Measurements from ENCODE around the gene FCGBP. TPM values are rescaled to one million over a fixed set of nuclear protein-coding genes. Genes with fewer than 3 reads are reported as not detected.

Gene FCGBP
- total RNA-seq, 1 donor from 2014 or later: 10.0 TPM

DNA sequence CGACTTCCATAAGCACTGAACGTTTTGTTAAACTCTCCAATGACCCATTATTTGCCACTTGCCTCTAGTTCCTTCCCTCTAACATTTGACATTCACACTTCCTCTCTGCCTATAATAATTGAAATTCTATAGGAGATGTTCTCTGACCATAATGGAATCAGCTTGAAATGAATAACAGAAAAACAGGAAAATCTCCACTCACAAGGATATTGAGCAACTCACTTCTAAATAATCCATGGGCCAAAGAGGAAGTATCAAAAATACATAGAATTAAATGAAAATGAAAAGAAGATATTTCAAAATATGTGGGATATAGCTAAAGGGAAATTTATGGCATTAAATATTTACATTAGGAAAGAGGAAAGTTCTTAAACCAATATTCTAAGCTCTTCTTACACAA is 3.4 kb upstream of the FCGBP start:
- TF ChIP-seq, protein P1, sequence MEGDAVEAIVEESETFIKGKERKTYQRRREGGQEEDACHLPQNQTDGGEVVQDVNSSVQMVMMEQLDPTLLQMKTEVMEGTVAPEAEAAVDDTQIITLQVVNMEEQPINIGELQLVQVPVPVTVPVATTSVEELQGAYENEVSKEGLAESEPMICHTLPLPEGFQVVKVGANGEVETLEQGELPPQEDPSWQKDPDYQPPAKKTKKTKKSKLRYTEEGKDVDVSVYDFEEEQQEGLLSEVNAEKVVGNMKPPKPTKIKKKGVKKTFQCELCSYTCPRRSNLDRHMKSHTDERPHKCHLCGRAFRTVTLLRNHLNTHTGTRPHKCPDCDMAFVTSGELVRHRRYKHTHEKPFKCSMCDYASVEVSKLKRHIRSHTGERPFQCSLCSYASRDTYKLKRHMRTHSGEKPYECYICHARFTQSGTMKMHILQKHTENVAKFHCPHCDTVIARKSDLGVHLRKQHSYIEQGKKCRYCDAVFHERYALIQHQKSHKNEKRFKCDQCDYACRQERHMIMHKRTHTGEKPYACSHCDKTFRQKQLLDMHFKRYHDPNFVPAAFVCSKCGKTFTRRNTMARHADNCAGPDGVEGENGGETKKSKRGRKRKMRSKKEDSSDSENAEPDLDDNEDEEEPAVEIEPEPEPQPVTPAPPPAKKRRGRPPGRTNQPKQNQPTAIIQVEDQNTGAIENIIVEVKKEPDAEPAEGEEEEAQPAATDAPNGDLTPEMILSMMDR (conservative IDR thresholded peaks at IDR 0.05): no peak
- H3K27me3 Mint-ChIP-seq: no peaks in the 10 kb centered on the region
- peaks cover 14% of the 10 kb centered on the region for H3K4me1 Mint-ChIP-seq (ENCODE audit: unreplicated experiment)
- no peak overlapping the region for H3K4me3 Mint-ChIP-seq
- DNase-seq (ENCODE audit: extremely low spot score, unreplicated experiment): no peak
- H3K9me3 Mint-ChIP-seq: peaks cover 14% of the 10 kb centered on the region
- H3K27ac Mint-ChIP-seq: no peak overlapping the region
- H3K36me3 Mint-ChIP-seq: no peaks in the 10 kb centered on the region

DNA sequence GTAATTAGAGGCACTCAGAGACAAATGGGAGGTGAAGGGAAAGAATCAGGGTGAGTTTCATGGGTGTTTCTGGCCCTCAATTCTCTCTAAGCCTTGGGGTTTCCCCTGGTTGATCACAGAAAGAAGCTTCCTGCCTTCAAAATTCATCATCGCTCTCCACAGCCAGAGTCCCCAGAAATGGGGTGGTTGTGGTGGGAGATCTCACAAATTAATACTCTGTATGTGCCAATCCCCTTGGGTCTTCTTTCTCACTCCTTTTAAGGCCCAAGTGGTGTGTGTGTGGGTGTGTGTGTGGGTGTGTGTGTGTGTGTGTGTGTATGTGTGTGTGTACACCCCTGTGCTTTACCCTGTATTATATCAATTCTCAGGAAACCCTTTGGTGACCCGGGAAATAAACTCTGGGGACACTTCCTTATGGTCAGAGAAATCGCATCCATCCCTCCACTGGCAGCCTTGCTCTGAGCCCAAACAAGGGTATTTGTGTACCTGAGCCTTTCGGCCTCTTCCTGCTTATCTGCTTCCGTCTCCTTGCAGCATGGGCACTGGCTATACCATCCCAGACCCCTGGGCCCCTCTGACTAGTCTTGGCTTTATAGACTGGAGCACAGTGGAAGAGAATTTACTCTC is 2.8 kb upstream of the FCGBP start:
- no peaks in the 10 kb centered on the region for H3K36me3 Mint-ChIP-seq
- H3K4me1 Mint-ChIP-seq (ENCODE audit: unreplicated experiment): peaks cover 10% of the 10 kb centered on the region
- H3K9me3 Mint-ChIP-seq: peaks cover 14% of the 10 kb centered on the region
- no peak overlapping the region for H3K27ac Mint-ChIP-seq
- DNase-seq (ENCODE audit: extremely low spot score, unreplicated experiment): no peak
- TF ChIP-seq, protein P1 (conservative IDR thresholded peaks at IDR 0.05): no peak
- no peaks in the 10 kb centered on the region for H3K27me3 Mint-ChIP-seq
- no peak overlapping the region for H3K4me3 Mint-ChIP-seq

DNA sequence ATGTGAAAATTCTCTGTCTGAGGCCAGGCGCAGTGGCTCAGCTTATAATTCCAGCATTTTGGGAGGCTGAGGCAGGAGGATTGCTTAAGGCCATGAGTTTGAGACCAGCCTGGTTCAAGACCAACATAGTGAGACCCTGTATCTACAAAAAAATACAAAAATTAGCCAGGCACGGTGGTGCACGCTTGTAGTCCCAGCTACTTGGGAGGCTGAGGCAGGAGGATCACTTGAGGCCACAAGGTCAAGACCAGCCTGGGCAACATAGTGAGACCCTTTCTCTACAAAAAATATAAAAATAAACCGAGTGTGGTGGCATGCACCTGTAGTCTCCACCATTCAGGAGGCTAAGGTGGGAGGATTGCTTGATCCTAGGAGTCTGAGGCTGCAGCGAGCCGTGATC is 2.2 kb upstream of the FCGBP start:
- H3K27ac Mint-ChIP-seq: no peak overlapping the region
- H3K4me1 Mint-ChIP-seq (ENCODE audit: unreplicated experiment): peaks cover 4% of the 10 kb centered on the region
- peaks cover 14% of the 10 kb centered on the region for H3K9me3 Mint-ChIP-seq

DNA sequence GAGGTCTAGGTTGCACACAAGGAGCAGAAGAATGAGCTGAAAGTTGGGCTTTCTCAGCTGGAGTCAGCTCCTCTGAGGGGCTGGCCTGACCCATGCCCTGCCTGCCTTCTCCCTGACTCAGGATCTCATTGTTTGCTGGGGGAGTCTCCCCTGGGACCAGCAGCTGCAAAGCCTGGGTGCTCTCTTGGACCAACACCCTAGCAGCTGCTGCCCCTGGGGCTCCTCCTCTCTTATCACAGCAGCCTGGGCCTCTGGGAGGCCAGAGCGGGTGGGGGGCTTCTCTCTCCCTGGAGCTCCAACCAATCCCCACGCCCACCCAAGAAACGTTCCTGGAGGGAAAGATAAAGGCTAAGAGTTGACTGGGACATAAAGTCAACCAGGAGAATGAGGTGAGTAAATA is 1.6 kb upstream of the FCGBP start:
- H3K4me3 Mint-ChIP-seq: no peak overlapping the region
- no peaks in the 10 kb centered on the region for H3K27me3 Mint-ChIP-seq
- TF ChIP-seq, protein P1 (conservative IDR thresholded peaks at IDR 0.05): no peak
- peaks cover under 1% of the 10 kb centered on the region for H3K4me1 Mint-ChIP-seq (ENCODE audit: unreplicated experiment)
- DNase-seq (ENCODE audit: extremely low spot score, unreplicated experiment): no peak
- H3K27ac Mint-ChIP-seq: no peak overlapping the region
- no peaks in the 10 kb centered on the region for H3K36me3 Mint-ChIP-seq
- peaks cover 14% of the 10 kb centered on the region for H3K9me3 Mint-ChIP-seq

More for the DNA sequence above, 2.2 kb upstream of the FCGBP start:
- DNase-seq (ENCODE audit: extremely low spot score, unreplicated experiment): no peak
- H3K4me3 Mint-ChIP-seq: no peak overlapping the region
- H3K36me3 Mint-ChIP-seq: no peaks in the 10 kb centered on the region
- TF ChIP-seq, protein P1 (conservative IDR thresholded peaks at IDR 0.05): no peak
- H3K27me3 Mint-ChIP-seq: no peaks in the 10 kb centered on the region

DNA sequence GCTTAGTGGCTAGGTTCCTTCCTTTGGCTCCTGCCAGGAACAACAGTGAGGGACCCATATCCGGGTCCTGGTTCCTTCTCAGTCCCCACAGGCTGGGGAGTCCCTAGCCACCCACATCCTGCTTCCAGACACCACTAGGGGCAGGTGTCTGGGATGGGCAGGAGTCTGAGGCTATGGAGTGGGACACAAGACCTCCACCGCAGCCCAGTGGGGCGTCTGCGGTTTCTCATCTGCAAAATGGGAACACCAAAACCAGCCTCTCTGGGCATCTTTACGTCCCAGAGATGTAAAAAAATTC is 879 bp upstream of the FCGBP start:
- TF ChIP-seq, protein P1 (conservative IDR thresholded peaks at IDR 0.05): no peak
- no peak overlapping the region for H3K4me3 Mint-ChIP-seq
- no peaks in the 10 kb centered on the region for H3K27me3 Mint-ChIP-seq
- no peak for DNase-seq (ENCODE audit: extremely low spot score, unreplicated experiment)
- H3K9me3 Mint-ChIP-seq: peaks cover 9% of the 10 kb centered on the region
- no peak overlapping the region for H3K27ac Mint-ChIP-seq
- H3K36me3 Mint-ChIP-seq: no peaks in the 10 kb centered on the region
- H3K4me1 Mint-ChIP-seq (ENCODE audit: unreplicated experiment): no peaks in the 10 kb centered on the region

DNA sequence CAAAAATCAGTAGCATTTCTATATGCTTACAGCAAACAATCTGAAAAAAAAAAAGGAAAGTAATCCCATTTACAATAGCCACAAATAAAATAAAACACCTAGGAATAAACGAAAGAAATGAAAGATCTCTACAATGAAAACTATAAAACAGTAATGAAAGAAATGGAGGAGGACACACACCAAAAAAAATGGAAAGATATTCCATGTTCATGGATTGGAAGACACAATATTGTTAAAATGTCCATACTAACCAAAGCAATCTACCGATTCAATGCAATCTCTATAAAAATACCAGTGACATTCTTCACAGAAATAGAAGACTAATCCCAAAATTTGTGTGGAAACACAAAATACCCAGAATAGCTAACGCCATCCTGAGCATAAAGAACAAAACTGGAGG is 4.7 kb downstream of the FCGBP start:
- Mint-ChIP-seq H3K27me3 (no peaks in the 10 kb centered on the region), H3K4me1 (ENCODE audit: unreplicated experiment) (no peaks in the 10 kb centered on the region), H3K27ac (no peak overlapping the region), H3K36me3 (no peaks in the 10 kb centered on the region), H3K9me3 (no peaks in the 10 kb centered on the region), H3K4me3 (no peak overlapping the region)
- DNase-seq (ENCODE audit: extremely low spot score, unreplicated experiment): no peak
- TF ChIP-seq, protein P1 (conservative IDR thresholded peaks at IDR 0.05): no peak

Data from type B pancreatic cell (in vitro differentiated cells).